ENCODE measurements around the gene TEP1.

TEP1 gene

GRCh38 chr14:20327005-20327869 lies 86.1 kb downstream of the TEP1 start:
- no peak overlapping the region for H3K27ac ChIP-seq
- ChIA-PET POLR2A (ENCODE audit: low non-redundant PET) (no interaction called here), CTCF (interaction anchor here (0.6 to 3.0 kb wide), 7 partner anchors 9 to 1093 kb away, joined by 3 to 15 read pairs (median 3); partner anchors contain the start of gene PARP2)
- peak; percentile 72 for TF ChIP-seq CTCF (conservative IDR thresholded peaks at IDR 0.05; ENCODE audit: low read depth)
- peak; percentile 47 for DNase-seq (ENCODE audit: low spot score)

- TF ChIP-seq CTCF (conservative IDR thresholded peaks at IDR 0.05; ENCODE audit: low read depth) = no peak
- H3K27ac ChIP-seq = no peak overlapping the region
- ChIA-PET CTCF (interaction anchor here (0.6 to 1.1 kb wide), 2 partner anchors 10 to 90 kb away, joined by 3 to 4 read pairs; no protein-coding TSS in a partner anchor), POLR2A (ENCODE audit: low non-redundant PET) (no interaction called here)
- no peak for DNase-seq (ENCODE audit: low spot score)
Observed at GRCh38 chr14:20317720-20318119, 95.6 kb downstream of the TEP1 start.
